ENCODE results near the gene KCNAB1.

GRCh38 chr3:156474560-156475389 is 354.4 kb downstream of the KCNAB1 start:
- peak; percentile 36 to 53 for TF ChIP-seq CTCF (conservative IDR thresholded peaks at IDR 0.05 in 1 of 2, IDR thresholded peaks at IDR 0.05 in 1 of 2; ENCODE audit: extremely low read depth in 1 of 2, insufficient read depth in 1 of 2, low read depth in 1 of 2, low read length in 2 of 2)
- TF ChIP-seq EZH2 (IDR thresholded peaks at IDR 0.05; ENCODE audit: borderline replicate concordance, low read length) = no peak
